Retinal pigment epithelial cell (primary cell): Measurements from ENCODE around the gene SYNJ2.

ENCODE experiments used
- DNase-seq: peaks from one replicate; pipeline ENCODE4 v3.0.0-alpha.2; 2010; ENCODE audit warnings: low read depth
- H3K4me3 ChIP-seq: 2 replicates; pipeline ENCODE4 v1.5.1; 2011; ENCODE audit warnings: mild to moderate bottlenecking, low read length, control low read depth, moderate library complexity
- CTCF ChIP-seq: conservative IDR thresholded peaks from 2 replicates; pipeline ENCODE4 v1.5.1; 2011; ENCODE audit warnings: low read depth, low read length, control low read depth, inconsistent platforms

SYNJ2 gene

GRCh38 chr6:158072083-158072721 is 90.5 kb downstream of the SYNJ2 start:
- no peak for DNase-seq
- TF ChIP-seq CTCF = peak; percentile 85
- no peak overlapping the region for H3K4me3 ChIP-seq

GRCh38 chr6:158073776-158074175 is 92.1 kb downstream of the SYNJ2 start:
- TF ChIP-seq CTCF = no peak
- H3K4me3 ChIP-seq = no peak overlapping the region
- DNase-seq = no peak

GRCh38 chr6:158076548-158076947 is 94.9 kb downstream of the SYNJ2 start:
- H3K4me3 ChIP-seq = no peak overlapping the region
- no peak for TF ChIP-seq CTCF
- no peak for DNase-seq

GRCh38 chr6:158077676-158078075 is 96.0 kb downstream of the SYNJ2 start:
- DNase-seq = no peak
- TF ChIP-seq CTCF = no peak
- no peak overlapping the region for H3K4me3 ChIP-seq

GRCh38 chr6:158078320-158078719 is 96.7 kb downstream of the SYNJ2 start:
- no peak for TF ChIP-seq CTCF

GRCh38 chr6:158080849-158081656 is 99.4 kb downstream of the SYNJ2 start:
- no peak for TF ChIP-seq CTCF
- DNase-seq = no peak
- no peak overlapping the region for H3K4me3 ChIP-seq

More at GRCh38 chr6:158078320-158078719, 96.7 kb downstream of the SYNJ2 start:
- H3K4me3 ChIP-seq = no peak overlapping the region
- DNase-seq = no peak

GRCh38 chr6:158081657-158081935 is 99.9 kb downstream of the SYNJ2 start:
- no peak for DNase-seq
- TF ChIP-seq CTCF = no peak

More at GRCh38 chr6:158081657-158081935, 99.9 kb downstream of the SYNJ2 start:
- H3K4me3 ChIP-seq = no peak overlapping the region
